NCI-H345 treated with DMSO at 0.1 percent for 48 hours (cell line): Measurements from ENCODE around the gene SLMAP.

Experiments used
- DNase-seq: peaks from one replicate; lab custom pipeline; 2025; ENCODE audit not compliant: unreplicated experiment; lab: John Stamatoyannopoulos, UW

SLMAP gene

GRCh38 chr3:57755741-57756527 lies at the start of gene SLMAP:
Gene SLMAP, plus strand, starts transcription at chr3:57756309. Its CDS starts 1,343 bp downstream, at chr3:57757652.
- peak; percentile 83 for DNase-seq

GRCh38 chr3:57706462-57706861 lies 49.6 kb upstream of the SLMAP start:
- DNase-seq, result no peak

DNA sequence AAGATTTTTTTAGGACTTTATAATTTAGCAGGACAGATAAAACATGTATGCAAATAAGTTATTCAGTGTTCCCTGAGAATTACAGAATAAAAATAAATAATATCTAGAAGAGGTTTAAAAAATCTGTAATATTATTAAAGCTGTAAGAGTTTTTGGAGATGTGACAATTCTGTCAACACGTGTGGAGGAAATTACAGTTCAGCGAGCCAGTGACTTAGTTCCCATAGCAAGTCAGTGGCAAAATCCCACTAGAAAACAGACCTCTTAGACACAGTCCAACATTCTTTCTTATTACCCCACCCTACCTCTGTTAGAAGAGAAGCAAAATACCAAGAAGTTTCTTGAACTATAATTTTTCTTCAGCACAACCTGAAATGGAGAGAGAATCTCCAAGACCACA lies 47.1 kb upstream of the SLMAP start:
- no peak for DNase-seq

- DNase-seq, result no peak
These were observed 46.5 kb upstream of the SLMAP start for GRCh38 chr3:57709559-57709958.

DNA sequence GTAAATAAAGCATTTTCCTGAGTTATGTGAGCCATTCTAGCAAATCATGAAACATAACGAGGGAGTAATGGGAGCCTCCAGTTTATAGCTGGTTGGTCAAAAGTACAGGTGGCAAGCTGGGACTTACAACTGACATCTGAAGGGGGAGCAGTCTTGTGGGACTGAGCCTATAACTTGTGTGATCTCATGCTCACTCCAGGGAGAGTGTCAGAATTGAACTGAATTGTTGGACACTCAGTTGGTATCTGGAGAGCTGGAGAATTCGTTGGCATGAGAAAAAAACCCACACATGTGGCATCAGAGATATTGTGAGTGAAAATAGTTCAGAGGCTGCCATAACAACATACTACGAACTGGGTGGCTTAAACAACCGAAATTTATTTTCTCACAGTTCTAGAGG lies 40.4 kb upstream of the SLMAP start:
- no peak for DNase-seq

GRCh38 chr3:57717205-57717868 lies 38.8 kb upstream of the SLMAP start:
- no peak for DNase-seq

DNA sequence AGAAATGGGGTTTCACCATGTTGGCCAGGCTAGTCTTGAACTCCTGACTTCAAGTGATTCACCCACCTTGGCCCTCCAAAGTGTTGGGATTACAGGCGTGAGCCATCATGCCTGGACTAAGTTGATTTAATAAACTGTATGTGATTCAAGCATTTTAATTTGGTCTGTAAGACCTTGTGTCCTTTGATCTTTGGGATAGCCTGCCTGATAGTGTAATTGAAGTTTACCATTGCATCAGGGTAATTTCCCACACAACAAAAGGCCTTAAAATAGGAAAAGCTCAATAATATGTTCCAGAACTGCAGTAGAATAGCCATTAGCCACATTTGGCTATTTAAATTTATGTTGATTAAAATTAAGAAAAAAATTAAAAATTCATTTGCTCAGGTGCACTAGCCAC lies 38.0 kb upstream of the SLMAP start:
- no peak for DNase-seq

DNA sequence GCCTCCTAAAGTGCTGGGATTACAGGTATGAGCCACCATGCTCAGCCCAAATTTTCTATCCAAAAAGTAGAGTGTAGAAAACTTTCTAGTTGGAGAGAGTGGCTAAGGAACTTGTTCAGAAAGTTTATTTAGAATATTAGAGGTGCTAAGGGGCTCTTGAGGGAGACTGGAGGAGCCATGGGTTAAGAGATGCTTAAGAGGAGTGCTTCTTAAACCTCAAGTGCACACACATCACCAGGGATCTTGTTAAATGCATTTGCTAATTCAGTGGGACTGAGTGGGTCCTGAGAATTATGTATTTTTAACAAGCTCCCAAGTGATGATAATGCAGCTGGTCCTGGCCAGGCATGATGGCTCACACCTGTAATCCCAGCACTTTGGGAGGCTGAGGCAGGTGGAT lies 29.7 kb upstream of the SLMAP start:
- DNase-seq, result no peak

- no peak for DNase-seq
These were observed 29.0 kb upstream of the SLMAP start for GRCh38 chr3:57727106-57727505.

- no peak for DNase-seq
These were observed 26.6 kb upstream of the SLMAP start for GRCh38 chr3:57729334-57730045.

GRCh38 chr3:57730682-57731081 lies 25.4 kb upstream of the SLMAP start:
- DNase-seq, result no peak

- no peak for DNase-seq
These were observed 24.8 kb upstream of the SLMAP start for GRCh38 chr3:57731311-57731710.

GRCh38 chr3:57733790-57734189 lies 22.3 kb upstream of the SLMAP start:
- DNase-seq, result no peak

DNA sequence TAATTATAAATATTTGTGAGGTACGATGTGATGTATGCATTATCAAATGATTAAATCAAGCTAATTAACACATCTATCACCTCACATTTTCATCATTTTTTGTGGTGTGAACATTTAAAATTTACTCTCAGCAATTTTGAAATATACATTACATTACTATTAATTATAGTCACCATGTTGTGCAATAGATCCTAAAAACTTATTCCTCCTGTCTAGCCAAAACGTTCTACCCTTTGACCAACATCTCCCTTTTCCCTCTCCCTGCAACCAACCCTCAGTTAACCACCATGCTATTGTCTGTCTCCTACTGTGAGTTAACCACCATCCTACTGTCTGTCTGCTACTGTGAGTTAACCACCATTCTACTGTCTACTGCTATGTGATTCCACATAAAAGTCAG lies 20.7 kb upstream of the SLMAP start:
- DNase-seq, result no peak

GRCh38 chr3:57737840-57738239 lies 18.3 kb upstream of the SLMAP start:
- no peak for DNase-seq

DNA sequence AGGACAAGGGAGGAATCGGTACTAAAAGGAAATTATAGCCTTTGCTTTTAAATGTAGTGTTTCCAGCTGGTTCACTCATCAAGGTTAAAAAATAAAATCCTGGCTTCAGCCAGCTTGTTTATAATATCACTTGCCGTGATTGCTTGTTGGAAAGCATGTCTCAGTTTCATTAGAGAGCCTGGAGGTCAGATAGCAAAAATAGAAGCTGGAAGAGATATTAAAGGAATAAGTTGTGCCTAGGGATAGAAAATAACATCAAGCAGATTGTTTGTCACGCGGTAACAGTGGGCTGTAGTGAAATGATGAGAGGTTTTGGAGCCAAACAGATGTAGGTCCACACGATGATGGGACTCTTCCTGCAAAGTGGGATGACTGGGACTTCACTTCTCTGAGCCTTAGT lies 17.7 kb upstream of the SLMAP start:
- DNase-seq, result no peak

- DNase-seq, result no peak
These were observed 16.1 kb upstream of the SLMAP start for GRCh38 chr3:57740027-57740426.

- DNase-seq, result no peak
These were observed 12.6 kb upstream of the SLMAP start for GRCh38 chr3:57743496-57743895.

GRCh38 chr3:57745101-57745500 lies 11.0 kb upstream of the SLMAP start:
- DNase-seq, result no peak

- DNase-seq, result no peak
These were observed 9.7 kb upstream of the SLMAP start for GRCh38 chr3:57746156-57747010.

GRCh38 chr3:57749542-57749941 lies 6.6 kb upstream of the SLMAP start:
- DNase-seq, result no peak
